SKM-1 treated with dmso at 0.1 percent for 144 hours (cell line): Measurements from ENCODE around the gene CDH10.

Source experiments
- DNase-seq: peaks from one replicate; lab custom pipeline; 2025; ENCODE audit not compliant: unreplicated experiment; lab: John Stamatoyannopoulos, UW

CDH10 gene

GRCh38 chr5:24602188-24602587, 42.6 kb downstream of the CDH10 start:
- DNase-seq = no peak

GRCh38 chr5:24598956-24599355, 45.8 kb downstream of the CDH10 start:
- DNase-seq = no peak

GRCh38 chr5:24595329-24595728, 49.4 kb downstream of the CDH10 start:
- DNase-seq = no peak

GRCh38 chr5:24591426-24591825, 53.4 kb downstream of the CDH10 start:
- no peak for DNase-seq

- DNase-seq = no peak
Observed at GRCh38 chr5:24589566-24589965, 55.2 kb downstream of the CDH10 start.

- no peak for DNase-seq
Observed at GRCh38 chr5:24585751-24586150, 59.0 kb downstream of the CDH10 start.

GRCh38 chr5:24571302-24571701, 73.5 kb downstream of the CDH10 start:
- no peak for DNase-seq

- DNase-seq = no peak
Observed at GRCh38 chr5:24566933-24567332, 77.8 kb downstream of the CDH10 start.

- no peak for DNase-seq
Observed at GRCh38 chr5:24555229-24555628, 89.5 kb downstream of the CDH10 start.

- DNase-seq = no peak
Observed at GRCh38 chr5:24547132-24547531, 97.6 kb downstream of the CDH10 start.

GRCh38 chr5:24539613-24540012, 105.2 kb downstream of the CDH10 start:
- DNase-seq = no peak

- DNase-seq = no peak
Observed at GRCh38 chr5:24538346-24538745, 106.4 kb downstream of the CDH10 start.

GRCh38 chr5:24535646-24536045, 109.1 kb downstream of the CDH10 start:
- no peak for DNase-seq

- DNase-seq = no peak
Observed at GRCh38 chr5:24530906-24531305, 113.9 kb downstream of the CDH10 start.

- DNase-seq = no peak
Observed at GRCh38 chr5:24525414-24525813, 119.4 kb downstream of the CDH10 start.

- DNase-seq = no peak
Observed at GRCh38 chr5:24512423-24512822, 132.4 kb downstream of the CDH10 start.

- DNase-seq = no peak
Observed at GRCh38 chr5:24510523-24510988, 134.2 kb downstream of the CDH10 start.

- DNase-seq = no peak
Observed at GRCh38 chr5:24509943-24510342, 134.8 kb downstream of the CDH10 start.

- no peak for DNase-seq
Observed at GRCh38 chr5:24505258-24505657, 139.5 kb downstream of the CDH10 start.

GRCh38 chr5:24497591-24498157, 147.1 kb downstream of the CDH10 start:
- DNase-seq = no peak

- DNase-seq = no peak
Observed at GRCh38 chr5:24497145-24497544, 147.6 kb downstream of the CDH10 start.

- no peak for DNase-seq
Observed at GRCh38 chr5:24496268-24496667, 148.5 kb downstream of the CDH10 start.

- no peak for DNase-seq
Observed at GRCh38 chr5:24492229-24492628, 152.5 kb downstream of the CDH10 start.
